Progenitor cell of endocrine pancreas (in vitro differentiated cells): ENCODE results near the gene KRTAP10-7. TPM values are rescaled to one million over a fixed set of nuclear protein-coding genes. Genes with fewer than 3 reads are reported as not detected.
"Not testable (repeated sequence)": the region's sequence is repeated elsewhere in the genome, so short reads cannot be mapped to it uniquely, and the experiment has no call there.

Source experiments
- DNase-seq: peaks from one replicate; pipeline ENCODE4 v3.0.0; 2021; ENCODE audit warnings: low spot score; ENCODE audit not compliant: unreplicated experiment
- H3K27ac Mint-ChIP-seq: 2 replicates; pipeline ENCODE4 v1.8.0; 2021; ENCODE audit warnings: mild to moderate bottlenecking, moderate library complexity, mixed read lengths
- H3K27me3 Mint-ChIP-seq: 2 replicates; pipeline ENCODE4 v1.8.0; 2021; ENCODE audit warnings: mixed read lengths
- H3K36me3 Mint-ChIP-seq: 2 replicates; pipeline ENCODE4 v1.8.0; 2022; ENCODE audit warnings: mixed read lengths; ENCODE audit not compliant: insufficient read depth
- H3K4me1 Mint-ChIP-seq: 2 replicates; pipeline ENCODE4 v1.8.0; 2021; ENCODE audit warnings: low read depth, mixed read lengths
- H3K4me3 Mint-ChIP-seq: 2 replicates; pipeline ENCODE4 v1.8.0; 2021; ENCODE audit warnings: low read depth, mild to moderate bottlenecking, moderate library complexity, mixed read lengths
- H3K9me3 Mint-ChIP-seq: 2 replicates; pipeline ENCODE4 v1.8.0; 2021; ENCODE audit warnings: low read depth, mixed read lengths
- CTCF ChIP-seq: fragments of 200-600 bp; sonication (generic); IDR thresholded peaks from one replicate; pipeline ENCODE4 v1.5.0; 2021; ENCODE audit warnings: antibody characterized with exemption, mild to moderate bottlenecking; ENCODE audit not compliant: unreplicated experiment
- total RNA-seq: library from RNA; stranded (reverse); gene quantifications from 2 replicates; pipeline ENCODE4 v1.2.1, GENCODE V29; 2021

KRTAP10-7 gene
- total RNA-seq, 1 donor from 2014 or later = not detected

DNA sequence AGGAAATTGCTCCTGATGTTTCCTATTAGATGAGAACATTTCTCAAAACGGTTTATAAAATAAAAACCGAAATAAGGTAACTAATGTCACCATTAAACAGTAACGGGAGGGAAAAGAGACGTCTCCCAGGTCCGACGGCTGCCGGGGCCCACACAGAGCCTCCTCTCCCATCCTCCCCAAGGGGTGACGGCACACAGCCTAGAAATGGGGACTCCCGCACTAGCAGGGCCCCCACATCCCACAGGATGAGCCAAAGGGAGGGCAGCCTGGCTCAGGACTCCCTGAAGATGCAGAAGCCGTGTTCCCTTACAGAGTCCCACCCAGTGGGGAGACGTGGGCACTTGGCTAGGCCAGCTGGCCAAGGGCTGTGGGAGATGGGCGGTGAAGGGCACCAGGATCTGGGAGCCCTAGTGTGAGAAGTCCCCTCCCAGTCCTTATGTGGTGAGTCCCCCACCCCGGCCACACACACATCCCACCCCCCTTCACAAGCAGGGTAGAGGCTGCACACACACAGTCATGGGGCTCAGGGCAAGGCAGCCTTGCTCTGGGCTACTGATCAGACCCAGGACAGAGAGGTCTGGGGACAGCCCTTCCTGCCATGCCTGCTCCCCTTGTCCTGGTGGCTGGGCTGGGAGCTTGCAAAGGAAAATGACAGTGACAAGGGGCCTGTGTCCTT lies 45.1 kb upstream of the KRTAP10-7 start:
- peaks cover under 1% of the 10 kb centered on the region for H3K9me3 Mint-ChIP-seq
- H3K27me3 Mint-ChIP-seq = peaks cover 18% of the 10 kb centered on the region
- no peak overlapping the region for H3K4me3 Mint-ChIP-seq
- no peak for TF ChIP-seq CTCF
- H3K27ac Mint-ChIP-seq = no peak overlapping the region
- peaks cover 4% of the 10 kb centered on the region for H3K4me1 Mint-ChIP-seq
- no peaks in the 10 kb centered on the region for H3K36me3 Mint-ChIP-seq
- peak; percentile 7 for DNase-seq

- DNase-seq = peak; percentile 6
- peaks cover 6% of the 10 kb centered on the region for H3K9me3 Mint-ChIP-seq
- peaks cover 18% of the 10 kb centered on the region for H3K27me3 Mint-ChIP-seq
- H3K4me1 Mint-ChIP-seq = peaks cover 3% of the 10 kb centered on the region
- no peak overlapping the region for H3K4me3 Mint-ChIP-seq
- no peaks in the 10 kb centered on the region for H3K36me3 Mint-ChIP-seq
- no peak overlapping the region for H3K27ac Mint-ChIP-seq
- no peak for TF ChIP-seq CTCF
These were observed 43.5 kb upstream of the KRTAP10-7 start for GRCh38 chr21:44556879-44557278.

DNA sequence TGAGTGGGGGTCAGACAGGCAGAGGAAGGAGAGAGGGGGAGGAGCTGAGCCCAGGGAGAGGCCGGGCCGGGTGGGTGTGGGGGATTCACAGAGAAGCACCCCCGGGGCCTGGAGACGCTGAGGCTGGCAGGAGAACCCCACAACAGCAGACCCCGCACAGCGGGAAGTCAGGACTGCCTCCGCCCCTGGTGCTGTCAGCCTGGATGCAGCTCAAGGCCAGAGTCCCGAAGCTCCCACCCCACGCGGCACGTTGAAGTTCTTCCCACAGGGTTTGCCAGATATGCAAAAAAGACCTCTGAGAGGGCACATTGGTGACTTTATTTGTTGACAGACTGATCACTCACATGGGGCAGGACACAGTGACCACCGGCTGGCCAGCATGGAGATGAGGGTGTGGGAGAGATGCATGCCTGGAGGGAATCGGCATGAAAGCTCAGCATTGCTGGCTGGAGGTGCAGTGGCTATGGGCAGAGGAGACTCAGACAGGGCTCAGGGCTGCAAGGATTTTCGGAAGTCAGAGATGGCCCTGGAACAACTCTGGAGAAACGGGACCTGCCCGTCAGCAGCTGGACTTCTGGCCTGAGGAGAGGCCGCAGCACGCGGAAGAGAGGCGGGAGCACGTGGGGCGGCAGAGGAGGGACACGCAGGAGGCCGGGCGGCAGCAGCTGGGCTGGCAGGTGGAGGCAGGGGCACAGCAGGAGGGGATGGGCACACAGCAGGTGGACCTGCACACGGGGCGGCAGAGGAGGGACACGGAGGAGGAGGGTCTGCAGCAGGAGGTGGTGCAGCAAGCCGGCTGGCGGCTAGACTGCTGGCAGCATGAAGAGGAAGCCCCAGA lies 42.7 kb upstream of the KRTAP10-7 start:
- no peak overlapping the region for H3K4me3 Mint-ChIP-seq
- H3K27me3 Mint-ChIP-seq = peaks cover 17% of the 10 kb centered on the region
- peaks cover 10% of the 10 kb centered on the region for H3K9me3 Mint-ChIP-seq
- H3K27ac Mint-ChIP-seq = no peak overlapping the region
- no peaks in the 10 kb centered on the region for H3K36me3 Mint-ChIP-seq
- H3K4me1 Mint-ChIP-seq = peaks cover 3% of the 10 kb centered on the region
- no peak for TF ChIP-seq CTCF
- peak; percentile 7 for DNase-seq

- H3K36me3 Mint-ChIP-seq, H3K9me3 Mint-ChIP-seq, H3K27ac Mint-ChIP-seq, H3K4me1 Mint-ChIP-seq, DNase-seq, H3K4me3 Mint-ChIP-seq: not testable (repeated sequence)
- peaks cover 12% of the 10 kb centered on the region for H3K27me3 Mint-ChIP-seq
These were observed 42.1 kb upstream of the KRTAP10-7 start for GRCh38 chr21:44558329-44558675.

- Mint-ChIP-seq H3K4me3 (no peak within 1 kb of the TSS), H3K27ac (no peak within 1 kb of the TSS), H3K4me1 (peaks cover 3% of the 10 kb centered on the region), H3K9me3 (peaks cover 10% of the 10 kb centered on the region), H3K27me3 (peaks cover 12% of the 10 kb centered on the region), H3K36me3 (no peaks in the 10 kb centered on the region)
- DNase-seq = no peak
- TF ChIP-seq CTCF = no peak
These were observed 41.7 kb upstream of the KRTAP10-7 start, which contains the start of gene KRTAP10-3 for GRCh38 chr21:44558695-44559094. Gene KRTAP10-3, minus strand, starts transcription at chr21:44558795. Its CDS starts 80 bp downstream, at chr21:44558715.

DNA sequence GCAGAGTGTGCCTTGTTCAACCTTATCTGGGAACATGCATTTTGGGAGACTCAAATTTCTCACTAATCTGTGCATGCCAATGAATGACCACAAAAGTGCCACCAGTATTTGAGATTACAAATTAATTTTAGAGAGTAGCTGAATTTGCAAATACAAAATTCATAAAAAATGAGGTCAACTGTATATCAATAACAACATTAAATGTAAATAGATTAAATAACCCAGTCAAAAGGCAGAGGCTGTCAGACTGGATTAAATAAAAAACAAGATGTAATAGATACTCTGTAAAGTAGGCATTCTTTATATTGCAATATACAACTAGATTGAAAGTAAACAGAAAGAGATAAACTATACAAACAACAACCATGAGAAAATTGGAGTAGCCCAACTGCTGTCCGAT lies 36.3 kb upstream of the KRTAP10-7 start:
- Mint-ChIP-seq H3K4me1 (no peaks in the 10 kb centered on the region), H3K27ac (no peak overlapping the region), H3K27me3 (no peaks in the 10 kb centered on the region), H3K4me3 (no peak overlapping the region), H3K36me3 (no peaks in the 10 kb centered on the region), H3K9me3 (peaks cover 10% of the 10 kb centered on the region)
- DNase-seq = no peak
- TF ChIP-seq CTCF = no peak
